ENCODE measurements around the gene PALLD.

Gene PALLD

DNA sequence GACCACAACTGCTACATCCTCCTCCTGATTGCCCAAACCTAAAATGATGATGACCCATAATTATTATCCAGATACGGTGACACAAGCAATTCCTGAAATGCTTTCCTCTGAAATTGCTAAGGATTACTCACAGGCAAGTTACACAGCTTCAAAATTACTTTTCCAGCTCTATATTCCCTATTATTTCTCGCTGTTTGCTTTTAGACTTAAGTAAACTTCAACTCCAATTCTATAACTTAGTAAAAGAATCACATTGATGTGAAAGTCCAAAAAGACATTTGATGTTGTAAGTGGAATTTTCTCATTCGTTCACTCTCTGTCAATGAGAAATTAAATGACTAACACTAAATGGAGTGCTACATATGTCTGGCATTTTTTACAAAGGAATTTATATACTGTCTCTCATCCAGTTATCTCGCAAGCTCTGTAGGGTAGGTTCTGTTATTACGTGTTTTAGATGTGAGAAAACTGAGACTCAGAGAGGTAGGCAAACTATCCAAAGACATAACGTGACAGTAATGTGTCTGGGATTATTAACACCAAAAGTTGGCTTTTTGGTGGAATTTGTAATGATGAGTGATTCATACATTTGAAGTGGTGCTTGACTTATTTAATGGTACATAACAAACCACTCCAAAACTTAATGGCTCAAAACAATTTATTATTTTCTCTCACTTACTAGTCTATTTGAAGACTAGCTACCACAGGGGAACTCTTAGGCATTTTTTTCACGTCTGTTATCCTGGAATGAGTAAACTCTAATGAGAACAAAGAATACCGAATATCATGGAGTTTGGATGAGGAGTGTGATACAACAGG lies 31.5 kb downstream of the PALLD start:
- DNase-seq = peak; percentile 81

DNA sequence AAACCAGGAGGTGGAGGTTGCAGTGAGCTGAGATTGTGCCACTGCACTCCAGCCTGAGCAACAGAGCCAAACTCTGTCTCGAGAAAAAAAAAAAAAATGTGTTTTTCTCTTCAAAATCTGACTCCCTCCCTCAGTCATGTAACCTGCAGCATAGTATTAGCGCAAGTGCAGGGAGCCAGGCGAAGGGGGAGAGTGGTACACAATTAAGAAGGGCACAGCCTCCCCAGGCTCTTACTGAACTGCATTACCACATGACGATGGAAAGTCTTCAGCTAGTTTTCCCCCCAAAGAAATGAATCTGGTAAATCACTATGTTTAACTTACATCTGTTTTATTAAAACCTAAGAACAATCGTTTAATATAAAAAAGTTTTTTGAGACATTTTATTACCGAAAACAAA lies 32.4 kb downstream of the PALLD start:
- no peak for DNase-seq

DNA sequence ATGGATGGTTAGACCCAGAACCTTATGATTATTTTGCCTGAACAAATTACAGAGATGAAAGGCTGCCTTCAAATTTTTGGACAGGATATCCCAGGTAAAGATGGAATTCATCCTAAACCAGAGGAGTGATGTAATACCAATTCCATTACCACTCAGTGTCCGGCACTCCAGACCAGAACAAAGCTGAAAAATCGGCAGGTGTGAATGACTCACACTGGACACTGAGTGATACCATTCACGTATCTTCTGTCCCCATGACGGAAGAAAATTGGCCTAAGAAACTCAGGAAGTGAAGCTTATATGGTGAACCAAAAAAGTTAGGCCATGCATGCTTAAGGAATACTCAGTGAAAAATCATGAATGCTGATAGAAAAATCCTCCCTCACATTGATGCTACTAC lies 34.5 kb downstream of the PALLD start:
- no peak for DNase-seq

DNA sequence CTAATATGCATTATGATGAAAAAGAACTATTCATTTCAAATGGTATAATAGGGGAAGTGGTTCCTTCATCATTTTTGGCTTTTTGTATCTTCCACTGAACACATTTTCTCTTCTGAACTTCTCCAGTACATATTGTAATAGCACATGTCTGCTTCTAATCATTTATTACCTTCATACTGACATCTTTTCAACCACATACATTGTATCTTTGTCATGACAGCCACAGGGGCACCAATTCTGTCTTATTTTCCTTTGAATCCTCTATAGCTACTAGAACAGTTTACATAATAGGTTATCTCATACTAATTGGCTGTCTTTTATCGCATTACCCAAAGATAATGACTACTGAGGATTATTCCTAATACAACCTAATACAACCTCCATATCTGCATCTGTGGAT lies 37.7 kb downstream of the PALLD start:
- no peak for DNase-seq

DNA sequence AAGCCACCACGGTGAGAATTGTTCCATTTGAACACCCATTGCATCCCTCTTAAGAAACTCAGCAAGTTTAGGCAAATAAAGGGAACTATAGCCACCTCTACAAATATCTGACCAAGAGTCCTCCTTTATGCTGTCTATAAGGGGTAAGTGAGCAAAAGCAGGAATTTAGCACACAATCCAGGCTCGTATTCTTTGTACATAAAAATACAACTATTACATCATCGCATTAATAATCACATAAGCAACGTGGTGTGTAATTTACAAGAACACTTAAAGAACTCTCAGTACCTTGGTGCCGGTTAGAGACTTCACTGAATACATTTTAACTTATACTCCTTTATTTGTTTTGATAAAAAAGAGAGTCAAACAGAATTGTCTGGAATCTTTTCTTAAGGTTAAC lies 38.8 kb downstream of the PALLD start:
- DNase-seq = no peak

DNA sequence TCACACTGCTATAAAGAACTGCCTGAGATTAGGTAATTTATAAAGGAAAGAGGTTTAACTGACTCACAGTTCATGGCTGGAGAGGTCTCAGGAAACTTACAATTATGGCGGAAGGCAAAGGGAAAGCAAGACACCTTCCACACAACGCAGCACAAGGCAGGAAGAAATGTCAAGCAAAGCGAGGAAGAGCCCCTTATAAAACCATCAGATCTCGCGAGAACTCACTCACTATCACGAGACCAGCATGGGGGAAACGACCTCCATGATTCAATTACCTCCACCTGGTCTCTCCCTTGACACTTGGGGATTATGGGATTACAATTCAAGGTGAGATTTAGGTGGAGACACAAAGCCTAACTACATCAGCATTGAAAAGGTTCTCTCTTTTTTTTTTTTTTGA lies 39.6 kb downstream of the PALLD start:
- DNase-seq = no peak

DNA sequence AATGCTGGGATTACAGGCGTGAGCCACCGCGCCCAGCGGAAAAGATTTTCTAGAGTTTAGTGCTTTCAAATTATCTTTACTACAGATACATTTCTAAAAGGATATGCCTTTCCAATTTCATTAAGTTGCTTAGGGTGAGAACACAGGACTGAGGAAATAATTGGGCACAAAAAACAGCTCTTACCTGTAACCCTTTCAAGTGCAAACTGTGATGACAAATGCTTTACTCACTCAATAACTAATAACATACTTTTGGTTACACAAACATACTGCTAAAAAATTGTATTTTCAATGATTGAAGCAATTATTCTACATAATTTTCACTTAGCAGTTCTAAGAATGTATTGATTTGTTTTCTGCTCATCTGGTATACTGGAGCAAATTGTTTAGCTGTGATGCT lies 40.2 kb downstream of the PALLD start:
- DNase-seq = no peak

DNA sequence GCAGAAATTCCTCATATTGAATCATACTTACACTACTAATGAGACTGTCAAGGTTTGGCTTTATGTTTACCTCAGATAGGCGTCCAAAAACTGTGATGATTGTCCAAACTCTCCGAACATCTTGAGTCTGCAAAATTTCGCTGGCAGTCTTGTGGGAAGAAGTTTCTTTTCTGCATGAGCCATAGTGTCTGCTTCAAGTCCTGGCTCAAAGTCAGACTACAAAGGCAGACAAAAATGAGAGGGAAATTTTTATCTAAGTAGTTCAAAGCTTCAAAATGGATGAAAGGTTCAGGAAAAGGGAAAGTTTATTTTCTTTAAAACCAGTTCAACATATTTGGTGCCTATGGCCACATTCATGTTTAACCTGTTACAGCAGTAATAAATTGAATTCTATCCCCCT lies 40.7 kb downstream of the PALLD start:
- no peak for DNase-seq

DNA sequence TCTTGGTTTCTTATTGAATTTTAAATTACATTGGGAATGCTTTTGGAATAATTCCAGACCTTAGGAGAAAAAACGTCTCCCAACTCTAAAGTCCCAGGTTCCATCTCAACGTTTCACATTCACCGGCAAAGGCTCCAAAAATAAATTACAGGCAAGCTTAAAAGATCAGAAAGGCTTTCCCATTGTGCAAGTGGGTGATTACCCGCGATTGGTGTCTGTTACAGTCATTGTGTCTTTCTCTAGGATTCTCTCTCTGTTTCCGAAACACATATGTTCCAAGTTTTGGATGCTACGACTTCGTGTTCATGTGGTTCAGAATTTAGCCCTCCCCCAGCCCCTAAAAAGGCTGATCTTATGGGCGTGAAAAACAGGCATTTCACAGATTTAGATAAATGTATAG lies 41.8 kb downstream of the PALLD start:
- no peak for DNase-seq

DNA sequence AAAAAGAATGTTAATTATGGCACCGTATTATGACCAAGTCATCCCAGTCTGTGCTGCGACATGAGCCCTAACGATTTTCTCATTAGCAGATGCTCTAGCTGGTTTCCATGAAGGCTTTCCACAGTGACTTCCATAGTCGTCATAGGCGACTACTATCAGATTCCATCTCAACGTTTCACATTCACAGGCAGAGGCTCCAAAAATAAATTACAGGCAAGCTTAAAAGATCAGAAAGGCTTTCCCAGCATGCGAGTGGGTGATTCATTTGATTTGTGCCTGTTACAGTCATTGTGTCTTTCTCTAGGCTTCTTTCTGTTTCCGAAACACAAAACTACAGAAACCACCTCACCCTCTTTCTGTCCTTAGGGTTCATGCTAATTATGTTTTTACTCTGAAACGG lies 43.2 kb downstream of the PALLD start:
- no peak for DNase-seq

DNA sequence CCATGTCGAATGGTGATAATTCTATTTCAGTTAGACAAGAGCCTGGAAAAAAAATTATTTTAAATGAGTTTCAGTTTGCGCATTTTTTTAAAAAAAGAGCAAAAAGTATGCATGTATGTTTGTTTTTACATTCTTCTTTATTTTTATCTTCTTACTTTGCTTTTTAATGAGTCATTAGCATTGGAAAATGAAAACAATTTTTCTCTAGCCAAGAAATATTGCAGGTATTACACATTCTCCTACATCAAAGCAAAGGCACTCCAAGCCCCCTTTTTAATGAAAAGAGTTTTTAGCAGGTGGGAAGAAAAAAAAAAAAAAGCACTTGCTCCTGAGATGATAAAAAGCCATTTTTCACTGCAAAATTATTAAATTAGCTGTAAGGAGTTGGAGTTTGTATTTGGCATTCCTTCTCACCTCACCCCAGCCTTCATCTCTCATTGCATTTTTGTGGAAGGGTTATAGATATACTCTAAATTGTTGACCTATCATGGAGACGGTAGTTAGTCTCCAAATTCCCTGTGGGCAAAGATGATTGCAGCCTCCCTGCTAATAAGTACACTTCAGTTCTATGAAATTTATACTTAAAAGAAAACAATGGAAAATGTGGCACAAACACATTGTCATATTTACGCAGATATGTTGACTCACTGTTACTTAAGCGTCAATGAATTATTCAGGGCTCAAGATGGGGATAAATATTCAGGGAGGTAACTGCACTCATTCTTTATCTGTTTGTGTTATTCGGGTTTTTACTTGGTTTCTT lies 43.8 kb downstream of the PALLD start:
- DNase-seq = no peak

DNA sequence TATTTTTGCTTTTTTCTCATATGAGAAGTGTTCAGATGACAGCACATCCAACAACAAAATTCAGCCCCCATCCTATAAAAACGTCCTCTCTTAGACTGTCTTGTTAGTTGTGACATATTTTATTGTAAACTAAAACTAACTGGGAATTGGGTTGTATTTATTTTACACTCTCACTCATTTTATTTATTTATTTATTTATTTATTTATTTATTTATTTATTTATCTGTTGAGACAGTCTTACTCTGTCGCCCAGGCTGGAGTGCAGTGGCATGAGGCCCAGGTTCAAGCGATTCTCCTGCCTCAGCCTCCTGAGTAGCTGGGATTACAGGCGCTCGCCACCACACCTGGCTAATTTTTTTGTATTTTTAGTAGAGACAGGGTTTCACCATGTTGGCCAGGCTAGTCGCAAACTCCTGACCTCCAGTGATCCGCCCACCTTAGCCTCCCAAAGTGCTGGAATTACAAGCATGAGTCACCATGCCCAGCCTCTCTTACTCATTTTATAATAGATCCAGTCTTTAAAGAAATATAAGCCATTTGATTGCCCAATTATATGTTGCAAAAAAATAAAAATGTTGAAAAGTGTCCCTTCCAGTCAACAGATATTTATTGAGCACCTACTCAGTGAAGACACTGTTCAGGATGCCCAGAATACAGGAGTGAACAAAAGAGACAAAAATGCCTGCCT lies 44.6 kb downstream of the PALLD start:
- no peak for DNase-seq

DNA sequence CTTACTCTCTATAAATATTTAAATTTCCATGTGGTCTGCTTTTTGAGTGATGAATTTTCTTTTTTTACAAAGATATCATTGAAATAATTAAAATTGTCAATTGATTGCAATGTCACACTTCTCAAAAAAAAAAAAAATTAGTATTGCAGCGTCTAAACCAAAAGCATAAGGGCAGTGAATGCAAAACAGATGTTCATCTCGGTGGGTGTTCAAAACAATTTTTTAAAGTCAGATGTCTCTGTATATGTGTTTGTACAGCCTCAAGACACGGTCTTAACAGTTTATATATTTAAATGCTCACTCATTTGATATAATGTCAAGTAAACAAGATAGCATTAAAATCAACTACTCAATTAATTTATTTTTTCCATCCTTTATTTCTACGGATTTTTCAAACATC lies 52.3 kb downstream of the PALLD start:
- DNase-seq = no peak

DNA sequence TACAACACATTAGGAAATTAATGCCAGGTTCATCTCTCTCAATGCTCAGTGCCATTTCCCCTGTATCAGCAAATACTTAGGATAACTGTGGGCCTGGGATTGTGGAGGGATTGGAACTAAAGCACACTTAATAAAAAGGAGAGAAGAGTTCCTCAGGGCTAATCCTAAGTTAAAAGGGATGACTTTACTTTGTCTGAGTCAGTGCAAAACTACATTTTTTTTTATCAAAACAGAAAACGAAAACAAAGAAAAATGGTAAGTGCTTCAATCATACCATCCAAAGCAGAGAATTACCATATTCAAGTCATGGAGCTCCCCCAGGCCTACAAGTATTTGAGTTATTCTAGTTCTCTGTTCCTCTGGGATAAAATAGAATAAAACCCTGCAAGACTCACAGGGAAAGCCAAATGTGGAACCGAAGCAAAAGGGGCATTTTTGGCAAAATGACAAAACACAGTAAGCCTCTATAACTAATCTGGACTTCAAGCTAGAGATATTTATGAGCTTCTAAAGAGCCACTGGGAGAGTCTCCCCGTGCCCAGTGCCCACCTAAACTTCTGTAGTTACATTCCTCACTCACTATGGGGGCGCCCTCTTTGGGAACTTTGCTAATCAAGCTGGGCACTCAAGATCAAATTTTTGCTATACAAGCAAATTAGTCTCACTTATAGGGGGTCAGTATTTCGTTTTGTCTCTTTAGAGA lies 53.4 kb downstream of the PALLD start:
- DNase-seq = no peak

DNA sequence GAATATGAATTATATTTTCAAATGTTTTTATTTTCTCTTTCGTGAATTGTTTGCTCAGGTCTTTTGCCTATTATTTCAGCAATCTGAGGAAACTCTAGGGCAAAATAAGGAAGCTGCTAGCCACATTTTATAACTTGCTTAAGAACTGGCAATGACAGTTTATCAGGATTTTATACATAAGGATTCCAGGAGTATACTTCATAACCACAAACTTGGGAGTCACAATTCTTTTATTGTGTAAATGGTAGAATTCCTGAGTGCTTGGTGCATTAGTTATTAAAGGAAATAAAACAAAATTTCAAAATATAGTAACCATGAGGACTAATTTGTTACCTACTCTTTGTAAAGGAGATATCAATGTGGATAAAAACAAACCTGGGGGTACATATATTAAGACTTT lies 54.4 kb downstream of the PALLD start:
- peak; percentile 70 for DNase-seq

DNA sequence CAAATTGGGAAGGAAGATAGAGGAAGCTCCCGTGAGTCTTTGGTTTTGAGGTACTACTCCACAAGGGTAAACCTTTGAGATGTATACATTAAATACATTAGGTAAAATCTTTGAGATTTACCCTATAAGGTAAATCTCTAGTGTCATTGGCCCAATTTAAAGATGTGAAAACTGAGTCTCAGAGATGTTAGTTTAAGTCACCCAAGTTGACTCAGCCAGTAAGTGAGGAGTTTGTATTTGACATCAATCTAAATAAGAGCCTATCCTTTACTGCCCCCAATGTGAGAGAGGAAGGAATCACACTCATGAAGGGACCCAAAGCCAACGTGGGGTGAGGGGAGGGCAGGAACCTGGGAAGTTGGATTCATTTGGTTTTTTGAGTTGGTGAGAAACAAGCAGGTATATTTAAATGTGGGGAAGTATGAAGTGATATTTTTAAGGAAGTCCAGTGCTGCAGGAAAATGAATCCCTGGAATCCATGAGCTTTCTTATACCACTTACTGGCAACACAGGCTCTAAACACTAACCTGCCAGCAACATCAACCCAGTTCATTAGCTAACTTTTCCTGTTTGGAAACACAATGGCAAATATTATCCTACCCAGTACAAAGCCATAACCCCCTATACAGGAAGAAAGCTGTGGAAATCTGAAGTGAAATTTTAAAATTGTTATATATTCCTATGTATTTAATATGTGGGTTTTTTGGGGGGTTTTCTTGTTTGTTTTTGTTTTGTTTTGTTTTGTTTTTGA lies 55.3 kb downstream of the PALLD start:
- DNase-seq = no peak

DNA sequence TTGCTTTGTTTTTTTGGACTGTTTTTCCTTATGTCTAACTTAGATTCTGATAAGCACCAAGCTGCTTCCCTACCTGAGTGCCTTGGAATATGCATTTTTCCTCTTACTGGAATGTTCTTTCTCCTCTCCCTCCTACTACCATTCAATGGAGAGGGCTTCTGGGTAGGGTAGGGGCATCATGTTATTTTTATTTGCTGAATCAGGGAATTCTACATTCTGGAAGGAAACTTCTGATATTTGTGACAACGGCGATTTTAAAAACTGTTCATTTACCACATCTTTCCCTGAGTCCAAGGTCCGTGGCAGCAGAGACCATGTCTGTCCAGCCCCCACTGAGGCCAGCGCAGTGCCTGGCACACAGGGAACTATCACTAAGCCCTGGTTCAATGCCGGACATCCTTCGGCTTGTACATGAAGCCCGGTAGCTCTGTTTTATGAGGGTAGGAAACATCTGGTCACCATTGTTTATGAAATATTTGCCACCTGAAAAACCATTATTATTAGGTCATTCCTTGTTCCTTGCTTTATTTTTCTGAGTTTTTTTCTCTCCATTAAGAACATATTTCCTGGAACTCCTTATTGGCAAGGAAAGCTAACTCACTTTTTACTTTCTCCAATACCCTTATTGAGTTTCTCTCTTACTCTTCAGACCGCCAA lies 57.0 kb downstream of the PALLD start:
- DNase-seq = no peak

DNA sequence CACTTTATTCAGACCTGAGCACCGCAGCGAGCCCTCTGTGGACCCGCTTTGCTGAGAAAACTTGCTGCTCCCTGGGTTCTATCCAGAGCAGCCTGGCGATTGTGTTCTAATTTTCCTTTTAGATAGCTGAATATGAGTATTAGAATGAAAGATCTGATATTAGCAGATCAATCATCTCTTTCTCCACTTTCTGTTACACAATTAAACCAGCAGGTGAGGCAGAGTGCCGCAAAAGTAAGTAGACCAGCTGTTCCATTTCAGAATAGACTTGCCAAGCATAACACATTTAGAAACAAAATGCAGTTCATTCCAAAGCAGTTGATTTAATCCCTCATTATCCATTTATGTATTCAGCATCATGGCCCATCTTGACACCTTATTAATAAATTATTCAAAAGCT lies 58.6 kb downstream of the PALLD start:
- no peak for DNase-seq

DNA sequence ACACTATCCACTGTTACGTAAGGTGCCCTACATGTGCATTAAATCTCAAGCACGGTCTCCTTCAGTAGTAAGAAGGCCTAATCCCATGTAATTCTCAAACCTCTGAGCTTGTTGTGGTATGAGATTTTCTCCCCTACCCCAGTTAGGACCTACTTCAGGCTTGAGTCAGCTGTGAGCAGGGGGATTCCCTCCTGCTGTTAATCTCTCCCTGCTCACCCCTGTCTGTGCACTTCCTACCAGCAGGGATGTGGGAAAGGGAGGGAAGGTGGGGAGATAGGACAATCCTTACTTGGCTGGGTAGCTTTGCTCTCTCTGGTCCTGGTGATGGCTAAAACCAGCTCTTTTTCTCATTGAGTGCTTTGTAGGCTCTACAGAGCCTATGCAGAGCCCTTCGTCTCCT lies 60.8 kb downstream of the PALLD start:
- DNase-seq = peak; percentile 46

DNA sequence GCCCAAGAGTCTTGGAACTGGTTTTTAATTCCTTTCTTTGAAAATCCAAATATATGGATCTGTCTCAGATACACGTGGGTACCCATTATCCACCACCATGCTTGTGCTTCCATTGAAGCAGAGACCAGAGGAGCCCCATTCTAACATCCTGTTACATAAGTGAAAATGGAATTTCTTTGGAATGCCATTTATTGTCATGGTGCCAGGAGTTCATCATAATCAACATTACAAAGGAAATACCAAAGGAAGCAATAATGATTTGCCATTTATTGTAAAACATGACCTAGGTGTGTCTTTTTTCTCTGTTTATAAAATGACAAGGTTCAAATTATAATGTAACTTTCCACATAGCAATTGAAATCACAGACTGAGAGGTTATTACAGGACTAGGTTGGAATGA lies 61.7 kb downstream of the PALLD start:
- DNase-seq = peak; percentile 70

DNA sequence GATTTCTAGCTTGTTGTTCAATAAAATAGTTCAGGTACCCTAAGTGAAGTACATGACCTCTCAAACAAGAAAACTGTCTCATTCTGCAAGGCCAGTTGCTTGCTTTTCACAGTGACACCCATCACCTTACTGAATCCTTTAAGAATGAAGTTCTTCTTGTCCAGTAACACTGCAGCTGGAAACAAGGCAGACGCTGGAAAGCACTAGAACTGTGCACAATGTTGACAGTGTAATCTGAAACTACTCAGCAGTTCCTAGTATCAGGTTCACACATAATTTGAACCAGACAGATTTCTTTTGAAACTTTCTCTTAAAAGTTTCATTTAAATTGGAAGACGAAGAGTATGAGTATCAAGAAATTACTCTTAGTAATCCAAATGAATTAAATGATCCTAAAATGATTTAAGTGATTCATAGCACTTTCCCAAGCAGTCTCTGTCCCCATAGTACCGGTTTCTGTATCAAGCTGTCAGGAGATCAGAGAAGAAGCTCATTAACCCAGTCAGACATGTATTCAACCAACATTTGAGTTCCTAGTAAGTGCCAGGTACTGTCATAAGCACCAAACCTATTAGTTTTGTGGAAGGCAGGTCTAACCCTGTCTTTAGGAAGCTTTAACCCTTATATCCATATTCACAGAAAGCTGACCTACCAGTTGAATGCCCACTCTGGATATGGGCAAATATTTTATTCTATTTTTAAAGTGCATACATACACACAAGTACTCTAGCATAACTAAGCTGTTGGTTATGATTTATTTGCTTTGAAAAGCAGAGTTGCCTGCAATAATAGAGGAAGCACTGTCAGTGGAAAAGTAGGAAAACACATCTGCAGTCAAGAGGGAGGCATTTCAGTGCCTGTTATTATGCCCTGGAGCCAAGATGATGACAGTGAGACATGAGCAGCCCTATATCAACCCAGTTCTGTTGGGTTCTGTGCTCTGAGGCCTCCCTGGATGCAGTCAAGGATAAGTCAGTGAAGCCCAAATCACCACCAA lies 63.6 kb downstream of the PALLD start:
- no peak for DNase-seq
